ENCODE results near the gene GMDS. TPM values are rescaled to one million over a fixed set of nuclear protein-coding genes. Genes with fewer than 3 reads are reported as not detected.

The GMDS gene
- total and polyA plus RNA-seq, 2 donors (not counting 3 experiments of a cell fraction or from before 2014, with no cell fraction given), result 9.8 to 23.5 TPM

DNA sequence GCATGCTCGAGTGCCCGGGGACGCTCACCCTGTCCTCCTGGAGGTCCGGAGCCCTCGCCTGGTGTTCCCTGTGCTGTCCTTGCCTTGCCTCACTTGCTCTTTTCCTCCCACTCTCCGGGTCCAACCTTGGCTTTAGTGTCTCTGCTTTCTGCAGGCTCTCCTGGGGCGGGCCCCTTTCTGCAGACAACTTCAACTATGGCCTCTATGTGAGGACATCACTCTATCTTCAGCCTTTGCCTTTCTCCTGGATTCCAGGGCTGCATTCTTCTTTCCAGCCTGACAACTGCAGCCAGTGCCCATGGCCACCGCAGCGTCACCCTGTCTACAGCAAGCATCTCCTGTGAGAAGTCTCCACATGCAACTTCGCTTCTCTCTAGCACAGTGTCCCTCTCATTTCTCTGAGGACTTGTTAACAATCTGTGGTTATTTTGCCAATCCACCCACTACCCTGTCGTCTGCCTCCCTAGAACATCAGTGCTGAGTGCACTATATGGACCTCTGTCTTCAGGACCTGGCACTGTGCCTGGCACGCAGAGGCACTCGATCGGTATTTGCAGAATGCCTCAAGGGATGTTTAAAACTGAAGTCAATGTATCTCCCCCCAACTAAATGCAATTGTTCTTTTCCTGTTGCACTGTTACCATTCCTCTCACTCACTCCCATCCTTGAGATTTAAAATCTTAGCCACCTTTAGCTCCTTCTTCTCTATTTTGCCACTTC lies 599.8 kb downstream of the GMDS start:
- no peaks in the 10 kb centered on the region for H3K79me2 ChIP-seq (ENCODE audit: control insufficient read depth, insufficient read depth, low read length)
- no peak overlapping the region for H3K27ac ChIP-seq (ENCODE audit: insufficient read depth, low read depth, low read length)
- H3K4me1 ChIP-seq (ENCODE audit: control insufficient read depth, extremely low read depth, insufficient read depth, low read length), result peaks cover 13% of the 10 kb centered on the region
- H3K36me3 ChIP-seq (ENCODE audit: control insufficient read depth in 2 of 2, extremely low read depth in 1 of 2, insufficient read depth in 2 of 2, low read length in 2 of 2), result no peaks in the 10 kb centered on the region
- no peak for TF ChIP-seq POLR2A (IDR thresholded peaks at IDR 0.05; ENCODE audit: low read depth, low read length)
- TF ChIP-seq JUN (IDR thresholded peaks at IDR 0.05; ENCODE audit: borderline replicate concordance, insufficient read depth, insufficient read length, low read depth), result no peak
- no peak for TF ChIP-seq CTCF (IDR thresholded peaks at IDR 0.05; ENCODE audit: extremely low read depth in 1 of 2, insufficient read depth in 1 of 2, low read depth in 1 of 2, low read length in 2 of 2)
- TF ChIP-seq FOS (IDR thresholded peaks at IDR 0.05; ENCODE audit: borderline replicate concordance, insufficient read depth, low read length), result no peak
- TF ChIP-seq EZH2 (IDR thresholded peaks at IDR 0.05; ENCODE audit: borderline replicate concordance, low read depth, low read length, severe bottlenecking), result no peak
- TF ChIP-seq MAX (IDR thresholded peaks at IDR 0.05; ENCODE audit: insufficient read depth, insufficient read length), result no peak
- TF ChIP-seq MYC (IDR thresholded peaks at IDR 0.05; ENCODE audit: low read depth, low read length), result no peak
- TF ChIP-seq GATA2 (IDR thresholded peaks at IDR 0.05; ENCODE audit: insufficient read depth, insufficient read length, low read depth, low read length), result no peak
- TF ChIP-seq POLR2AphosphoS5 (IDR thresholded peaks at IDR 0.05; ENCODE audit: insufficient read depth, low read depth, low read length), result no peak
- no peak for FAIRE-seq
- ChIA-PET CTCF (no interaction called here), POLR2A (no interaction called here)
- no peak overlapping the region for H3K4me2 ChIP-seq (ENCODE audit: insufficient read depth, low read length)
- no peak for DNase-seq (ENCODE audit: low read depth, low spot score)
- H2AFZ ChIP-seq (ENCODE audit: low read depth, low read length), result no peak overlapping the region
- H3K9me3 ChIP-seq (replicated peaks; ENCODE audit: control insufficient read depth, insufficient read depth, low read length), result no peaks in the 10 kb centered on the region
- no TSS peak for BruUV-seq (replicated peaks)
- no peaks in the 10 kb centered on the region for H4K20me1 ChIP-seq (replicated peaks; ENCODE audit: control insufficient read depth, extremely low read depth, insufficient read depth, low read length)
- intact Hi-C loops (cut with micrococcal nuclease) (no loop called here), dilution Hi-C loops (cut with MboI; ENCODE audit: extremely low pct_ligation_motif_present, low sequenced_read_pairs) (no loop called here)
- no peak overlapping the region for H3K4me3 ChIP-seq (replicated peaks in 1 of 3; ENCODE audit: insufficient read depth in 1 of 3, low read depth in 1 of 3, low read length in 3 of 3)
- no peaks in the 10 kb centered on the region for H3K27me3 ChIP-seq (ENCODE audit: control insufficient read depth in 2 of 2, insufficient read depth in 2 of 2, low read length in 2 of 2)
- no peak overlapping the region for H3K9ac ChIP-seq (replicated peaks; ENCODE audit: extremely low read depth, insufficient read depth, low read length)
- H3K9me1 ChIP-seq (replicated peaks; ENCODE audit: control insufficient read depth, extremely low read depth, insufficient read depth, low read length), result no peaks in the 10 kb centered on the region

All from endothelial cell of umbilical vein (primary cell).